Esophagus squamous epithelium (tissue), 5 donors: ENCODE data around the gene GABRG2. TPM values are rescaled to one million over a fixed set of nuclear protein-coding genes. Genes with fewer than 3 reads are reported as not detected.

ENCODE experiments used
- DNase-seq: peaks from one replicate; lab custom pipeline; 2025; lab: John Stamatoyannopoulos, UW
- H3K27ac ChIP-seq, 4 donors: fragments of 200-600 bp; sonication (generic); one replicate each; pipeline ENCODE4 v1.5.1; 2016 to 2019; ENCODE audit warnings: mild to moderate bottlenecking in 1 of 4
- H3K27me3 ChIP-seq, 4 donors: fragments of 200-600 bp; sonication (generic); 1 replicate in 3 of 4; 2 replicates in 1 of 4; pipeline versions ENCODE4 v1.5.1 to v1.6.0; 2017 to 2021; ENCODE audit warnings: antibody characterized with exemption in 1 of 4
- H3K36me3 ChIP-seq, 3 donors: fragments of 200-600 bp; sonication (generic); one replicate each; pipeline ENCODE4 v1.5.1; 2016 to 2019
- H3K4me1 ChIP-seq, 3 donors: fragments of 200-600 bp; sonication (generic); one replicate each; pipeline ENCODE4 v1.5.1; 2017 to 2019
- H3K4me3 ChIP-seq, 4 donors: fragments of 200-600 bp; sonication (generic); 1 replicate in 3 of 4; 2 replicates in 1 of 4; pipeline ENCODE4 v1.5.1; 2016 to 2019; ENCODE audit warnings: mild to moderate bottlenecking in 2 of 4, moderate library complexity in 1 of 4
- H3K9me3 ChIP-seq, 3 donors: fragments of 200-600 bp; sonication (generic); one replicate each; pipeline ENCODE4 v1.5.1; 2016 to 2019
- POLR2A ChIP-seq, 4 donors: fragments of 450-650 bp; IDR thresholded peaks; one replicate each; pipeline ENCODE4 v1.6.1; 2017; ENCODE audit warnings: antibody characterized with exemption in 4 of 4, mild to moderate bottlenecking in 4 of 4, moderate library complexity in 3 of 4
- WGBS, 2 donors: methylation state at CpG; one replicate each; pipeline ENCODE4 v1.1.5; 2018; 5-methylcytosine and 5-hydroxymethylcytosine counted together
- intact Hi-C: fragments of 100-400 bp; cut with DNase I; formaldehyde crosslinking; loops from one replicate; pipeline ENCODE4 v1.15.0; 2022
- total RNA-seq, 4 donors: library from RNA; depleted of rRNA; stranded (reverse); fragments of >200 nt; gene quantifications; one replicate each; pipeline ENCODE4 v1.1.0, GENCODE V29; 2016
- TF ChIP-seq, protein P1 (sequence below), 6 experiments: fragments of 450-650 bp in 4 of 6; fragments of 200-600 bp in 2 of 6; sonication (generic) in 2 of 6; IDR thresholded peaks; one replicate each; pipeline ENCODE4 v1.5.1; 2016 to 2019; ENCODE audit warnings: antibody characterized with exemption in 6 of 6, mild to moderate bottlenecking in 4 of 6, moderate library complexity in 4 of 6
- donor health status: DM: yes; HTN: yes; CAD: no.

The GABRG2 gene
- total RNA-seq, 4 donors from 2014 or later: not detected

DNA sequence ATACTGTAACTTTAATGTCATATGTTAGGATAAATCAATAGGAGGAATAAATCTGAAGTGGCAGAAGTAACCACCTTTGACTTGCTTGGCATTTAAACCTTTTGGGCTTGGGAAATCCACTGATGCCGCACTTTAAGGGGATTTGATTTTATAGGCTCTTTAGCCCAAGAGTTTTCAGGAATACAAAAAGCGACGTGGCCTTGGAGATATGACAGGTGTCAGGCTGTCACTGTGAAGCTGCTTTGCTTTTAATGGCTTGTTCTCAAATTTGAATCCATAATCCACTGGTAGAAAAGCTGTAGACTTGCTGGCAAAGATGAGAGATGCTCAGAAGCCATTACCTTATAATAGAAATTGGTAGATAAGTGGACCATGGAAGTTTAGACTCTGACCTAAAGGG, 71.6 kb downstream of the GABRG2 start:
- Histone ChIP-seq H3K4me1 (no peaks in the 10 kb centered on the region), H3K36me3 (no peaks in the 10 kb centered on the region), H3K27ac (no peak overlapping the region), H3K4me3 (no peak overlapping the region), H3K9me3 (no peaks in the 10 kb centered on the region), H3K27me3 (no peaks in the 10 kb centered on the region)
- intact Hi-C loops: no loop called here
- WGBS, 2 donors: 61 to 86% methylated on average over 3 of the region's 3 CpGs
- TF ChIP-seq POLR2A (IDR thresholded peaks at IDR 0.05): no peak
- TF ChIP-seq, protein P1, sequence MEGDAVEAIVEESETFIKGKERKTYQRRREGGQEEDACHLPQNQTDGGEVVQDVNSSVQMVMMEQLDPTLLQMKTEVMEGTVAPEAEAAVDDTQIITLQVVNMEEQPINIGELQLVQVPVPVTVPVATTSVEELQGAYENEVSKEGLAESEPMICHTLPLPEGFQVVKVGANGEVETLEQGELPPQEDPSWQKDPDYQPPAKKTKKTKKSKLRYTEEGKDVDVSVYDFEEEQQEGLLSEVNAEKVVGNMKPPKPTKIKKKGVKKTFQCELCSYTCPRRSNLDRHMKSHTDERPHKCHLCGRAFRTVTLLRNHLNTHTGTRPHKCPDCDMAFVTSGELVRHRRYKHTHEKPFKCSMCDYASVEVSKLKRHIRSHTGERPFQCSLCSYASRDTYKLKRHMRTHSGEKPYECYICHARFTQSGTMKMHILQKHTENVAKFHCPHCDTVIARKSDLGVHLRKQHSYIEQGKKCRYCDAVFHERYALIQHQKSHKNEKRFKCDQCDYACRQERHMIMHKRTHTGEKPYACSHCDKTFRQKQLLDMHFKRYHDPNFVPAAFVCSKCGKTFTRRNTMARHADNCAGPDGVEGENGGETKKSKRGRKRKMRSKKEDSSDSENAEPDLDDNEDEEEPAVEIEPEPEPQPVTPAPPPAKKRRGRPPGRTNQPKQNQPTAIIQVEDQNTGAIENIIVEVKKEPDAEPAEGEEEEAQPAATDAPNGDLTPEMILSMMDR (IDR thresholded peaks at IDR 0.05): no peak
- DNase-seq: no peak

GRCh38 chr5:162154242-162154641, 86.7 kb downstream of the GABRG2 start:
- no peaks in the 10 kb centered on the region for H3K27me3 ChIP-seq
- no peak overlapping the region for H3K4me3 ChIP-seq
- WGBS, 2 donors: 81 to 82% methylated on average over 1 of the region's 1 CpG
- no peaks in the 10 kb centered on the region for H3K9me3 ChIP-seq
- TF ChIP-seq, protein P1 (IDR thresholded peaks at IDR 0.05): no peak
- no peak for TF ChIP-seq POLR2A (IDR thresholded peaks at IDR 0.05)
- no peaks in the 10 kb centered on the region for H3K36me3 ChIP-seq
- no peaks in the 10 kb centered on the region for H3K4me1 ChIP-seq
- H3K27ac ChIP-seq: no peak overlapping the region
- intact Hi-C loops: no loop called here
- no peak for DNase-seq

DNA sequence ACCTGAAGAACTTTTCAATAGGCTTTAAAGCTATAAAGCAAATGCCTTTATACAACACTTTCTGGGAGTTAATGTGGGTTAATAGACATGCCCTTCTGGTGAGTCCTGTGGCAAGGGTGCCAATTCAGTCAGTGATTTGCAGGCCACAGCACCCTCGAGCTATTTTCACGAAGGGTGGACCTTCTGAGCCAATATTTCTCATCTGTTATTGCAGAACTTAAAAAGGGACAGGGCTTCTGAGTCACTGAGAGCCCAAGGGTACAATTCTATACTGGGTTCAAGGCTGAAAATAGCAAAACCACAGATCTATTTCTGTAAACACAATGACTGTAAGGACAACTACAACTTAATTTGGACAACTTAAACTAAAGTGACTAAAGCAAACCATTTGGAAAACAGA, 92.8 kb downstream of the GABRG2 start:
- Histone ChIP-seq H3K36me3 (no peaks in the 10 kb centered on the region), H3K27me3 (no peaks in the 10 kb centered on the region), H3K4me1 (no peaks in the 10 kb centered on the region), H3K9me3 (peaks cover 0 to 11% (median 0%) of the 10 kb centered on the region in 3 donors), H3K27ac (no peak overlapping the region), H3K4me3 (no peak overlapping the region)
- 14 to 39% methylated on average over 2 of the region's 2 CpGs for WGBS, 2 donors
- no peak for DNase-seq
- intact Hi-C loops: no loop called here
- TF ChIP-seq POLR2A (IDR thresholded peaks at IDR 0.05): no peak

GRCh38 chr5:162163663-162164062, 96.1 kb downstream of the GABRG2 start:
- WGBS, 2 donors: 54 to 59% methylated on average over 6 of the region's 6 CpGs
- intact Hi-C loops: no loop called here
- no peaks in the 10 kb centered on the region for H3K27me3 ChIP-seq
- H3K9me3 ChIP-seq: peaks cover 0 to 18% (median 0%) of the 10 kb centered on the region in 3 donors
- no peak for DNase-seq
- TF ChIP-seq POLR2A (IDR thresholded peaks at IDR 0.05): no peak
- TF ChIP-seq, protein P1 (IDR thresholded peaks at IDR 0.05): no peak
- no peak overlapping the region for H3K27ac ChIP-seq
- no peaks in the 10 kb centered on the region for H3K36me3 ChIP-seq
- no peak overlapping the region for H3K4me3 ChIP-seq
- no peaks in the 10 kb centered on the region for H3K4me1 ChIP-seq

DNA sequence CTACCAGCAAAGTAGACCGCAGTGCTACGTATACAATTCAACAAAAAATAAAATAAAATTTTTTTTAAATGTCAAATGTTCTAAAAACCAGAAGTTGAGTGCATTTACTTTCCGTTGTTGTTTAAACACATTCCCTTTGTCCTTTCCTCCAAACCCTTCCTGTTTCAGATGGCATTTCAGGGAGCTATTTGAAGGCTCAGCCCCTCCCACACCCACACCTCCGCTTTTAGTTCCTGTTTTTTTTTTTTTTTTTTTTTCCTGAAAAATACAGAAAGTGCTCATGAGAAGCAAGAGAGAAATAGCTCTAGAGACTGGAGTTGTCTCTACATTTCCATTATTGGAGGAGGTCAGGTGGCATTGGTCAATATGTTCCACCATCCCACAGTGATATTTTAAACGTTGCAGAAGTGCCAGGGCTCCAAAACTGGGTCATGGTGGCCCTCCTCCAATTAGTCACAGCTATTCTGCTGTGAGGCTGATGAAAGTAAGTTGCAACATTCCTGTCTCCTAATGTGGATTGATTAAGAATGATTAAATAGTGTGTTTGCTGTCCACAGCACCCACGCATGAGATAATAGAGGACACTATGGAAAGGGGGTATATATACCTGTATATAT, 106.9 kb downstream of the GABRG2 start:
- WGBS, 2 donors: 51 to 58% methylated on average over 6 of the region's 6 CpGs
- TF ChIP-seq POLR2A (IDR thresholded peaks at IDR 0.05): no peak
- TF ChIP-seq, protein P1 (IDR thresholded peaks at IDR 0.05): no peak

More for the DNA sequence above, 106.9 kb downstream of the GABRG2 start:
- Histone ChIP-seq H3K4me3 (no peak overlapping the region), H3K9me3 (no peaks in the 10 kb centered on the region), H3K27ac (no peak overlapping the region), H3K4me1 (no peaks in the 10 kb centered on the region), H3K36me3 (no peaks in the 10 kb centered on the region), H3K27me3 (no peaks in the 10 kb centered on the region)
- DNase-seq: no peak
- intact Hi-C loops: no loop called here
